ENCODE results near the gene EMSY. TPM values are rescaled to one million over a fixed set of nuclear protein-coding genes. Genes with fewer than 3 reads are reported as not detected.

EMSY gene
- total and polyA plus RNA-seq, 2 donors (not counting 3 experiments of a cell fraction or from before 2014, with no cell fraction given): 18.3 to 25.7 TPM

DNA sequence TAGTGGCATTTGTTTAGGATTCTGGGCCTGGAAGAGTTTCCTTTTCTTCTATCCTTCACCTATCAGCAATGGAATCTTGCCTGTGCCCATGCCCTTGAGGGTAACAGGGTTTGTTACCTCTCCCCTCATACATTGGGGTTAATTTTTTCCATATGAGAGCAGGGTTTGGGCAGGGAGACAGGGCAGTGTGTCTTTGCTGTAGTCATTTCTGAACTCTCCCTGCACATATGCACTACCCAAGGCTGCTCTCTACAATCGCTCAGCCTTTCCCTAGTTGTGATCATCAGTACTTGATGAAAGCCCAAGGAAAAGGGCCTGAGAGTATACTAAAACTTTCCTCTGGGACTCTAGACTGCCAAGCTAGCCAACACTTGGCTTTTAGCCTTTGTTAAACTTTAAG is 130.1 kb downstream of the EMSY start:
- no peak overlapping the region for H3K4me2 ChIP-seq (ENCODE audit: insufficient read depth, low read length)
- no peaks in the 10 kb centered on the region for H3K36me3 ChIP-seq (ENCODE audit: control insufficient read depth in 2 of 2, extremely low read depth in 1 of 2, insufficient read depth in 2 of 2, low read length in 2 of 2)
- H3K9ac ChIP-seq (replicated peaks; ENCODE audit: extremely low read depth, insufficient read depth, low read length): no peak overlapping the region
- POLR2A ChIA-PET: no interaction called here
- no peak overlapping the region for H3K27ac ChIP-seq (ENCODE audit: insufficient read depth, low read depth, low read length)
- TF ChIP-seq JUN (IDR thresholded peaks at IDR 0.05; ENCODE audit: borderline replicate concordance, insufficient read depth, insufficient read length, low read depth): no peak
- no peak for TF ChIP-seq CTCF (IDR thresholded peaks at IDR 0.05; ENCODE audit: extremely low read depth in 1 of 2, insufficient read depth in 1 of 2, low read depth in 1 of 2, low read length in 2 of 2)
- no peak for TF ChIP-seq MAX (IDR thresholded peaks at IDR 0.05; ENCODE audit: insufficient read depth, insufficient read length)
- TF ChIP-seq MYC (IDR thresholded peaks at IDR 0.05; ENCODE audit: low read depth, low read length): no peak
- H3K4me3 ChIP-seq (replicated peaks in 1 of 3; ENCODE audit: insufficient read depth in 1 of 3, low read depth in 1 of 3, low read length in 3 of 3): no peak overlapping the region
- FAIRE-seq (no peak), DNase-seq (ENCODE audit: low read depth, low spot score) (no peak)
- H3K9me3 ChIP-seq (replicated peaks; ENCODE audit: control insufficient read depth, insufficient read depth, low read length): no peaks in the 10 kb centered on the region
- CTCF ChIA-PET: interaction anchor here (0.5 to 5.5 kb wide), 6 partner anchors 8 to 99 kb away, joined by 3 to 134 read pairs (median 4); partner anchors contain the start of gene LRRC32
- no peaks in the 10 kb centered on the region for H3K27me3 ChIP-seq (ENCODE audit: control insufficient read depth in 2 of 2, insufficient read depth in 2 of 2, low read length in 2 of 2)
- H2AFZ ChIP-seq (ENCODE audit: low read depth, low read length): no peak overlapping the region
- dilution Hi-C loops (cut with MboI; ENCODE audit: extremely low pct_ligation_motif_present, low sequenced_read_pairs) (no loop called here), intact Hi-C loops (cut with micrococcal nuclease) (no loop called here)
- BruUV-seq (replicated peaks): no TSS peak
- H3K9me1 ChIP-seq (replicated peaks; ENCODE audit: control insufficient read depth, extremely low read depth, insufficient read depth, low read length): no peaks in the 10 kb centered on the region
- peaks cover 32% of the 10 kb centered on the region for H3K4me1 ChIP-seq (ENCODE audit: control insufficient read depth, extremely low read depth, insufficient read depth, low read length)
- H4K20me1 ChIP-seq (replicated peaks; ENCODE audit: control insufficient read depth, extremely low read depth, insufficient read depth, low read length): no peaks in the 10 kb centered on the region
- H3K79me2 ChIP-seq (ENCODE audit: control insufficient read depth, insufficient read depth, low read length): no peaks in the 10 kb centered on the region

Measured in endothelial cell of umbilical vein (primary cell).